Type B pancreatic cell (in vitro differentiated cells): Measurements from ENCODE around the gene ANKRD11. TPM values are rescaled to one million over a fixed set of nuclear protein-coding genes. Genes with fewer than 3 reads are reported as not detected.
"Not testable (repeated sequence)": the region's sequence is repeated elsewhere in the genome, so short reads cannot be mapped to it uniquely, and the experiment has no call there.

Experiments used
- DNase-seq: peaks from one replicate; pipeline ENCODE4 v3.0.0; 2021; ENCODE audit warnings: mixed read lengths; ENCODE audit not compliant: unreplicated experiment; ENCODE audit errors: extremely low spot score
- H3K27ac Mint-ChIP-seq: 2 replicates; pipeline ENCODE4 v1.8.0; 2021; ENCODE audit warnings: mild to moderate bottlenecking, mixed read lengths
- H3K27me3 Mint-ChIP-seq: 2 replicates; pipeline ENCODE4 v1.8.0; 2021; ENCODE audit warnings: mixed read lengths
- H3K36me3 Mint-ChIP-seq: 2 replicates; pipeline ENCODE4 v1.8.0; 2021; ENCODE audit warnings: mixed read lengths
- H3K4me1 Mint-ChIP-seq: one replicate; pipeline ENCODE4 v1.8.0; 2021; ENCODE audit warnings: mixed read lengths; ENCODE audit not compliant: unreplicated experiment
- H3K4me3 Mint-ChIP-seq: 2 replicates; pipeline ENCODE4 v1.8.0; 2021; ENCODE audit warnings: mild to moderate bottlenecking, mixed read lengths
- H3K9me3 Mint-ChIP-seq: 2 replicates; pipeline ENCODE4 v1.8.0; 2021; ENCODE audit warnings: mixed read lengths
- CTCF ChIP-seq: fragments of 200-600 bp; sonication (generic); conservative IDR thresholded peaks from 2 replicates; pipeline ENCODE4 v1.5.0; 2021; ENCODE audit warnings: antibody characterized with exemption, mild to moderate bottlenecking
- total RNA-seq: library from RNA; stranded (reverse); gene quantifications from 2 replicates; pipeline ENCODE4 v1.2.1, GENCODE V29; 2021; ENCODE audit warnings: low replicate concordance

The ANKRD11 gene
- total RNA-seq, 1 donor from 2014 or later, result 153 TPM

GRCh38 chr16:89253548-89254287 lies 236.6 kb downstream of the ANKRD11 start:
- H3K27me3 Mint-ChIP-seq, result peaks cover 10% of the 10 kb centered on the region
- H3K9me3 Mint-ChIP-seq, result peaks cover 8% of the 10 kb centered on the region
- H3K4me1 Mint-ChIP-seq, result peaks cover 4% of the 10 kb centered on the region
- no peak overlapping the region for H3K27ac Mint-ChIP-seq
- H3K36me3 Mint-ChIP-seq, result peaks cover 7% of the 10 kb centered on the region
- no peak overlapping the region for H3K4me3 Mint-ChIP-seq
- TF ChIP-seq CTCF, result no peak
- DNase-seq, result no peak

- no peak for DNase-seq
- Mint-ChIP-seq H3K36me3 (peaks cover 4% of the 10 kb centered on the region), H3K4me3 (peak overlapping the region; percentile 83), H3K27me3 (no peaks in the 10 kb centered on the region), H3K27ac (no peak overlapping the region), H3K4me1 (no peaks in the 10 kb centered on the region), H3K9me3 (peaks cover 8% of the 10 kb centered on the region)
- TF ChIP-seq CTCF, result no peak
These were observed 242.0 kb downstream of the ANKRD11 start for GRCh38 chr16:89248196-89248982.

GRCh38 chr16:89247734-89248075 lies 242.7 kb downstream of the ANKRD11 start:
- H3K27me3 Mint-ChIP-seq, H3K27ac Mint-ChIP-seq, H3K4me1 Mint-ChIP-seq, H3K9me3 Mint-ChIP-seq, H3K36me3 Mint-ChIP-seq, DNase-seq: not testable (repeated sequence)
- peak overlapping the region; percentile 83 for H3K4me3 Mint-ChIP-seq

GRCh38 chr16:89246903-89247733 lies 243.2 kb downstream of the ANKRD11 start:
- Mint-ChIP-seq H3K9me3 (peaks cover 8% of the 10 kb centered on the region), H3K27me3 (no peaks in the 10 kb centered on the region), H3K27ac (no peak overlapping the region), H3K4me3 (peak overlapping the region; percentile 83), H3K36me3 (peaks cover 4% of the 10 kb centered on the region), H3K4me1 (no peaks in the 10 kb centered on the region)
- DNase-seq, result peak; percentile 99
- TF ChIP-seq CTCF, result no peak

GRCh38 chr16:89246383-89246902 lies 243.9 kb downstream of the ANKRD11 start:
- peak overlapping the region; percentile 83 for H3K4me3 Mint-ChIP-seq
- no peaks in the 10 kb centered on the region for H3K4me1 Mint-ChIP-seq
- peaks cover 8% of the 10 kb centered on the region for H3K9me3 Mint-ChIP-seq
- H3K27me3 Mint-ChIP-seq, result no peaks in the 10 kb centered on the region
- DNase-seq, result no peak
- no peak for TF ChIP-seq CTCF
- peaks cover 4% of the 10 kb centered on the region for H3K36me3 Mint-ChIP-seq
- H3K27ac Mint-ChIP-seq, result no peak overlapping the region
